Adrenal gland (tissue), 5 donors: ENCODE measurements around the gene ARAP1.

Experiments
- POLR2A ChIP-seq, 2 donors: fragments of 450-650 bp; IDR thresholded peaks; one replicate each; pipeline ENCODE4 v1.6.1; 2017; ENCODE audit warnings: antibody characterized with exemption in 2 of 2, mild to moderate bottlenecking in 2 of 2, moderate library complexity in 1 of 2
- TF ChIP-seq, protein P1 (sequence below), 6 experiments: fragments of 450-650 bp in 4 of 6; fragments of 200-600 bp in 2 of 6; sonication (generic) in 1 of 6; IDR thresholded peaks; 1 replicate in 5 of 6; 2 replicates in 1 of 6; pipeline versions ENCODE4 v1.5.1 to v1.8.0; 2016 to 2021; ENCODE audit warnings: antibody characterized with exemption in 6 of 6, mild to moderate bottlenecking in 2 of 6, moderate library complexity in 1 of 6
- donor health status: DM: no; HTN: no; CAD: no.

DNA sequence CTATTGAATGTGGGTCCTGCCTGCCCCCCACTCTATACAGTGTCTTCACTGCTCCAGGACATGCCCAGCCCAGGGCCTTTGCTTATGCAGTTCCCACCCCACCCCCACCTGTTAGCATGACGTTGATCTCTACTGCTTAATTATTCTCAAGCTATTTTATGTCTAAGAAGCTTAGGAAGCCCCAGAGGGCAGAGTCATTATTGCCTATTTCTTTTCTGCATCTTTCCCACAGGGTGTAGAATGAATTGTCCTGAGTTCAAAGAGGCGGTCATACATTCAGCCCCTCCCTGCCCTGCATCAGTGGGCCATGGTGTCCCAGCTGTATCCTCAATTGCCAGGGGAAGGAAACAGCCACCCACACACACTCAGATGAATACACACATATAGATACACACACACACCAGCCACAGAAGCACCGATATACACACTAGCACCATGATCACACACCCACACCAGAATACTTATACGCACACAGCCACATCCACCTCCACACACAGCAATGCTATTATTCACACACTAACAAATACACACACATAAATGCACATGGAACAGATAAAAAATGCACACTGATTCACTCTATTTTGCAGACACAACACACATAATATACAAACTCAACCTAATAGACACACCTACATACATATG lies 79.5 kb downstream of the ARAP1 start:
- TF ChIP-seq, protein P1, sequence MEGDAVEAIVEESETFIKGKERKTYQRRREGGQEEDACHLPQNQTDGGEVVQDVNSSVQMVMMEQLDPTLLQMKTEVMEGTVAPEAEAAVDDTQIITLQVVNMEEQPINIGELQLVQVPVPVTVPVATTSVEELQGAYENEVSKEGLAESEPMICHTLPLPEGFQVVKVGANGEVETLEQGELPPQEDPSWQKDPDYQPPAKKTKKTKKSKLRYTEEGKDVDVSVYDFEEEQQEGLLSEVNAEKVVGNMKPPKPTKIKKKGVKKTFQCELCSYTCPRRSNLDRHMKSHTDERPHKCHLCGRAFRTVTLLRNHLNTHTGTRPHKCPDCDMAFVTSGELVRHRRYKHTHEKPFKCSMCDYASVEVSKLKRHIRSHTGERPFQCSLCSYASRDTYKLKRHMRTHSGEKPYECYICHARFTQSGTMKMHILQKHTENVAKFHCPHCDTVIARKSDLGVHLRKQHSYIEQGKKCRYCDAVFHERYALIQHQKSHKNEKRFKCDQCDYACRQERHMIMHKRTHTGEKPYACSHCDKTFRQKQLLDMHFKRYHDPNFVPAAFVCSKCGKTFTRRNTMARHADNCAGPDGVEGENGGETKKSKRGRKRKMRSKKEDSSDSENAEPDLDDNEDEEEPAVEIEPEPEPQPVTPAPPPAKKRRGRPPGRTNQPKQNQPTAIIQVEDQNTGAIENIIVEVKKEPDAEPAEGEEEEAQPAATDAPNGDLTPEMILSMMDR (IDR thresholded peaks at IDR 0.05): no peak
- TF ChIP-seq POLR2A (IDR thresholded peaks at IDR 0.05): no peak
